NCI-H2107 treated with DMSO at 0.1 percent for 48 hours (cell line): ENCODE results near the gene CAVIN1.
A peak's percentile ranks its signal among the peaks of the same experiment; 100 is the strongest.
"Not testable (repeated sequence)": the region's sequence is repeated elsewhere in the genome, so short reads cannot be mapped to it uniquely, and the experiment has no call there.

Experiments used
- DNase-seq: peaks from one replicate; lab custom pipeline; 2025; ENCODE audit not compliant: unreplicated experiment; lab: John Stamatoyannopoulos, UW

The CAVIN1 gene

DNA sequence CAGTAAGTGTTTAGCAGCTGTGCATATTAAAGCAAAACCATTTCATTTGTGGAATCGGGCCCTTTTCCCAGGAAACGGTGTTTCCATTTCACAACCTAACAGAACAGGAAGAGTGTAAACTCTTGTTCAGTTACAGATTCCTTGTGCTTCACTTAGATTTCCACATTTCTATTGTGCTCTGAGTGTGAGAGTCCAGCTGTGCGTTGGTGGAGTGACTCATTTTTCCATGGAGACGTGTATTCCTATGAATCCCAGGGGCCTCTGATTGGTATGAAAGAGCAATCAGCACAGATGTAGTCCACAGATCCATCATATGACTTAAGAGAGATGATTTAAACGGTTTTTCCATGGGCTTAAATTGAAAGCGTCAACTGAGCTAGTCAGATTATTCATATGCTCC, 13.3 kb upstream of the CAVIN1 start:
- DNase-seq = no peak

DNA sequence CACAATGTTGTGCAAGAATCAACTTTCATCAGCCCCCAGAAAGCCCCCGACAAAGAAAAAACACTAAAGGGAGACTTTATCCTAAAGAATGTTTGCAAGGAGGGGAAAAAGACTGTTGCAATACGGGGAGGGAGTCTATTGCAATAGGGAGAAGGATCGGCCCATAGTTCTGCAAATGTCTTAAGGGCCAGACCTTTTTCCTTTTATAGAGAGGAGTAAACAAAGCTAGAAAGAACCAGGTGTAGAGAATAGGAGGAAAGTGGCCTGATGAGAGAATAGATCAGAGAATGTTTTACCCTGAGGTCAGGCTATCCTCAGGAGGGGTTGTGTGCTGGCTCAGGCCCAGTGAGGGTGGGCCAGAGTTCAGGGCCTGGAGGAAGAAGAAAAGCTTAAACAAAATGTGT, 8.7 kb upstream of the CAVIN1 start:
- no peak for DNase-seq

DNA sequence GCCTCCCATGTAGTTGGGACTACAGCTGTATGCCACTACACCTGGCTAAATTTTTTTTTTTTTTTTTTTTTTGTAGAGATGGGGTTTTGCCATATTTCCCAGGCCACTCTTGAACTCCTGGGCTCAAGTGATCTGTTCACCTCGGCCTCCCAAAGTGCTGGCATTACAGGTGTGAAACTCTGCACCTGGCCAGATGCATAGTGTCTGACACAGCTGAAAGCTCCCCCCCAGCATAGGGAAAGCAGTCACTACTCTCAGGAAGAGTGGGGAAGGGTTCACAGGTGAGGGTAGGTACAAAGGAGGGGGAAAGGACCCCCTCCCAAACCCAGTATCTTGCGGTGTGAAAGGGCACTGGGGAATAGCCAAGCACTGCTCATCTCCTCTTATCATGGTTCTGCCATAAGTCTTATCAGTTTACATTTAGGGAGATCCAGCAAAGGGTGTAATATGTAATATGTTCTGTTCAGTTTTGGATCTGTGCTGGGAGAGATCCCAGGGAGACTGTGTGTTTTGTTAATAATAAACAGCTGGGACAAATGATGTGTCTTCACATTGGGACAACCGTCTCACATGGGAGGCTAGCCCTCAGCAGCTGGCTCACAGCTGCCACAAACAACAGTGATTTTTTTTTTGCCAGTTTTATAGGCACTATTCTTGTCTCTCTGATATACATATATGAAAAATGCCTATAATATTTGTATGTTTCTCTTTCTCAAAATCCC, 6.8 kb upstream of the CAVIN1 start:
- no peak for DNase-seq

DNA sequence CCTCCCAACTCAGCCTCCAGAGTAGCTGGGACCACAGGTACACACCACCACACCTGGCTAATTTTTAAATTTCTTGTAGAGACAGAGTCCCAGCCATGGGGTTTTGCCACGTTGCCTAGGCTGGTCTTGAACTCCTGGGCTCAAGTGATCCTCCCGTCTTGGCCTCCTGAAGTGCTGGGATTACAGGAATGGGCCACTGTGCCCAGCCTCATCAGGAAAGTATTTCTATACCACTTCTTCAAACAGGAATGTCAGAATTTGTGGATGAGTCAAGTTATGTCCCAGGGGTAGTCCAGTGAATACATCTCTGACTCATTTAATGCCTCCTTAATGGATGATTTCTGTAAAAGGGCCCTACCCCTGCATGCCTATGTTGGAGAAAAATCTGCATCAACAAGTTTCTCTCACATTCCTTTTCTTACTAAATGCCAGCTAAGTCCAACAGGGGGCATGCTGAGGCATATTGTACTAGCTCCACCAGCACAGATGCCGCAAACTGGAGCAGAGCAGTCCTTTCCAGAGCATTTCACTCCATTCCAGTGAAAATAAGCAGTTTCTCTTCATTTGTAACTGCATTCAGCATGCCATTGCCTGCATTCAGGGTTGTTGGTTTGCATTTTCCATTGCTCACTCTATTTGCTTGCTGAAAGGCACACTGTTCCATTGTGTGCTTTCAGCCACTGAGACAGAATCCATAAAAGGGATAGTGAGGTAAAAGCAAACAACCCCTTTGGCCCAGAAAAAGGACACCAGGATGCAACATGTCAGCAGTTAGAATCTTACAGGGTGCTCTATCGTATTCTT, 5.3 kb upstream of the CAVIN1 start:
- peak; percentile 30 for DNase-seq

DNA sequence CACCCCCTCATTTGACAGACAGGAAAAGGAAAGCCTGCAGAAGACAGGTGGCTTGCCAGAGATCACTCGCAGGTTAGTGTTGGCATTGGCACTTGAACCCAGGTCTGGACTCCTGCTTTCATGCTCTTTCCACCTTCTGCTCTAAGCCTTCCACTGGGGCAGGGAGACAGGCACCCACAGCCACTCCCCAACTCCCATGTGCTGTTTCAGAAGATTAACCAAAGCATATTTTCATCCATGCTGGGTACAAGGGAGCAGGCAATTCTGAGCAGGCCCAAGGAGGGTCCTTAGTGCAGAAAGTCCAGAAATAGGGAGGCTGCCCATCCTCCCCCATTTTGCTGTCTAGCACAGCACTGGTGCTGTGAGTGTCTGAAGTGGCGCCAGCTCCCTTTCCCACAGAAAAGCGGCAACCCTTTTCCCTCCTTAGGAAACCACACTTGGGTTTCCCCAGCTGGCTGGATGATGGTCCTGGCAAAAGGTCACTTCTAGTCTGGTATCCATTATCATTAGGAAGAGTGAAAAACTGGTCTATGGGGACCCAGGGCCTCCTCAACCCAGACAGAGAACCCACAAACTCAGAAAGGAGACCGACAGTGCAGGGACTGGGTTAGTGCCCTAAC, 2.0 kb upstream of the CAVIN1 start:
- no peak for DNase-seq

DNA sequence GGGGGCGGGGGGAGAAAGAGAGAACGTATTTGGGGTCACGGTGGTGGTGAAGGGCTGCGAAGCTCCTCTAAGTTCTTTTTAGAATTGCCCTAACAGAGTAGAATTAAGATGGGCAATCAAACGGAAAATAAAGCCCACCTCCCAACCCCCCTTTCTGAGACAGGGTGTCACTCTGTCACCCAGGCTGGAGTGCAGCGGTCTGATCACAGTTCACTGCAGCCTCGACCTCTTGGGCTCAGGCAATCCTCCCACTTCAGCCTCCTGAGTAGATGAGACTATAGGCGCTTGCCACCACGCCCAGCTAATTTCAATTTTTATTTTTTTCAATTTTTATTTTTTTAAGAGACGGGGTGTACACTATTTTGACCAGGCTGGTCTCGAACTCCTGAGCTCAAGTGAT, 710 bp upstream of the CAVIN1 start:
- no peak for DNase-seq

DNA sequence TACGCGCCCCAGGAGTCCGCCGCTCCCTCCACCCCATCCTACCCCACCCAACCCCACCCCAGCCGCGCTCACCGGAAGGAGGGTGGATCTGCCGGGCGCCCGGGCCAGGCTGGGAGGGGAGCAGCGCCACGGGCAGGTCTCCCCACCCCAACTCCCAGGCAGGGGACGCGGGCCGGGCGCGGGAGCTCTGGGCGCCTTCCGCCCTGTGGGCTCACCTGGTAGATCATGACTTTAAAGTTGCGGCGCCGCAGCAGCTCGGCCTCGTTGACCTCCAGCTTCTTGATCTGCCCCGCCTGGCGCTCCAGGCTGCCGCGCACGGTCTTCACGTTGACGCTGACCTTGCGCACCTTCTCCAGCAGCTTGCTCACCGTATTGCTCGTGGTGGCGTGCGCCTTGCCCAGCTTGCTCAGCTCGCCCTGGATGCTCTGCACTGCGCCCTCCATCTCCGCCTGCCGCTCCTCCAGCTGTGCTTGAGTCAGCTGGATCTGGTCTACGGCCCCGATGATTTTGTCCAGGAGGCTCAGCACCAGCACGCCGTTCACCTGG, 571 bp downstream of the CAVIN1 start:
- no peak for DNase-seq

DNA sequence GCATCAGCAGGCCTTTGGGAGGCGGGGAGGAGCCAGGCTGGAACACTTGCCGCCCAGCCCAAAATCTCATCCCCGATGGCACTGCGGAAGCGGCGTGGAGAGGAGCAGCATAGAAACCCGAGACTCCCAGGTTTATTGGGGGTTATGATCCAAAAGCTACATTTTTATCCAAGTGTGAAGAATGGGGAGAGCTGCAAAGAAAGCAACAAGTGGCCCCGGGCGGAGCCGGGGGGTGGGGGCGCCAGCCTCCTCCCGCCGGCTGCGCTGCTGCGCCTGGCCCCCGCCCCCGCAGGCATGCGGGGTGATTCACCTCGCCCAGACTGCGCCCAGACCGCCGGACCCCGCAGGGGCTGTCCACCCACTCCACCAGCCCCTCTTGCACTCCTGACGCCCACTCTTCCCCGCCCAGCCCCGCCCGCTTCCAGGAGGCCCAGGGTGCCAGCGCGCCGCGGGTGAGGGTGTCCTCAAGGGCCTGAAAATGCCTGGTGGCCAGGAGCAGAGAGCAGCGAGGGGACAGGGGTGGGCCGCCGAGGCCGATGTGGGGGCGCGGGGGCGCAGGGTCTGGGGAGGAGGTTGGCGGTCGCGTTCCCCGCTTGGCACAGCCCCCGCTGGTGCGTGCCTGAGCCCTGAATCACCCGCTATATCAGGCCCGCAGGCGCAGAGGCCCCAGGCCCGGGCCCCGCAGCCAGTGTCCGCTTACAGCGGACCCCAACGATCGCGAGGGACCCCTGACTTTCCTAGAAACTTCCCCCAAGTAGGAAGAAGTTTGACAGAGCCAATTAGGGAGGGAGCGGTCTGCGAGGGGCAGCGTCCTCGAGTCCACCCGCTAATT, 1.3 kb downstream of the CAVIN1 start:
- no peak for DNase-seq

DNA sequence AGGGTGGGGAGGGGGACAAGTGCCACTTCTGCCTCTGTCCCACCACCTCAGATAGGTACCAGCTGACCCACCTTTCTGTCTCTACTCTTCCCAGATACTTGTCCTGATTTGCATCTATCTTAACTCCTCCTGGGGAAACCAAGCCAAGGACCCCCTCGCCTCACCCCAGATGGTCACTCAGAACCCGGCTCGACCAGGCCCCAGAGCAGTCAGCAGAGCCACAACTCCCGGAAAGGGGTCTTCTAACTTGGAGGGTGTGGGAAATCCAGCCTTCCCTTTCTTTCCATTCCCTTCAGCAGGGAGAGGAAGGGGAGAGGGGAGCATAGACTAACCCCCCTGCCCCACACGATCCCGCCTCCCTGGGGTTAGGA, 1.9 kb downstream of the CAVIN1 start:
- DNase-seq = no peak

DNA sequence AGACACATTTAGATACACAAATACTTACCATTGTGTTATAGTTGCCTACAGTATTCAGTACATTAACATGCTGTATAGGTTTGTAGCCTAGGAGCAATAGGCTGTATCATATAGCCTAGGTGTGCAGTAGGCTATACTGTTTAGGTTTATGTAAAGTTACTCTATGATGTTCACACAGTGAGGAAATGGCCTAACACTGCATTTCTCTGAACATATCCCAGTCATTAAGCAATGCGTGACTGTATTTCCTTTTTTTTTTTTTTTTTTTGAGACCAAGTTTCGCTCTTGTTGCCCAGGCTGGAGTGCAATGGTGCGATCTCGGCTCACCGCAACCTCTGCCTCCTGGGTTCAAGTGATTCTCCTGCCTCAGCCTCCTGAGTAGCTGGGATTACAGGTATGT, 5.1 kb downstream of the CAVIN1 start:
- DNase-seq = not testable (repeated sequence)

DNA sequence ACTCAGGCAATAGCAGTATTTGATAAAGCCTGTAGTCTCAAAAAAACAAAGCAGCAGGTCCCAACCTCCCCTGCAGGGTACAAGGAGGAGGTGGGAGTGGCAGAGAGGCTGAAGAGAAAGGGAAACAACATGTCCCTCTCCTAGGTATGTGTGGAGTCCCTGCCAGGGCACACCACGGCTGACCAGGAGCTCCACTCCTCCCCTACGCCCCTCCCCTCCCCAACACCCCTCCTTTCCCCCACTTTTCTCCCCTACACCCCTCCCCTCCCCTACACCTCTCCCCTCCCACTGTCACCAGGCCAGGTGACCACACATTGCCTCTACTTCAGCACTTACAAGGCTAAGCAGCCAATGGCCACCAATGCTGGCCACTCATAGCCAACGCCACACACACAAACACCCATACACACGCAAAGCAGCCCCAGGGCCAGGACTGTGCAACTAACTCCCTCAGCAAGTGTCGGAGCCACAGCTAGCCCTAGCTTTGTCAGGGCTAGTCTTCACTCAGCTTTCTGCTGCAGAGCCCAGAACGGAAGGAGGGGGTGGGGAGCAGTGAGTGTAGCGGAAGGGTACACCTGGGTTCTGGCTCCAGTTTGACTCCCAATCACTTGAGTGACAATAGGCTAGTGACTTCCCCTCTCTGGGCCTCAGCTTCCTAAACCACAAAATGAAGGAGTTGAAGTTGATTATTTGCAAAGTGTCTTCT, 8.2 kb downstream of the CAVIN1 start:
- DNase-seq = peak; percentile 33

DNA sequence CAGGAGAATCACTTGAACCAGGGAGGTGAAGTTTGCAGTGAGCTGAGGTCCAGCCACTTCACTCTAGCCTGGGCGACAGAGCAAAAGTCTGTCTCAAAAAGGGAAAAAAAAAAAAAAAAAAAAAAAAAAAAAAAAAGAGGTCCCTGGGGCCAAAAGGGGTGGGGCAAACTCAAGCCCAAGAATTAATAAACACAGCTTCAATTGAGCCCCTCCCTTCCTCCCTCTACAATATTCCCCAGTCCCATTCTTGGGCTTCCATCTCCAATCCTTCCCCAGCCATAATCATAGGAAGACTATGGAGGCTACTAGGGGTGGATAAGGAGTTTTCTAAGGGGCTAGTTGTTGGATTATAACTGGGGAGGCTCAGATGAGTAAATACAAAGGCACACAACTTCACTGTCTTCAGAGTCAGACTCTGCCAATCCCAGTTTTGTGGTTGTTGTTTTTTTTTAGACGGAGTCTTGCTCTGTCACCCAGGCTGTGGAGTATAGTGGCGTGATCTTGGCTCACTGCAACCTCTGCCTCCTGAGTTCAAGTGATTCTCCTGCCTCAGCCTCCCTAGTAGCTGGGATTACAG, 9.5 kb downstream of the CAVIN1 start:
- no peak for DNase-seq

DNA sequence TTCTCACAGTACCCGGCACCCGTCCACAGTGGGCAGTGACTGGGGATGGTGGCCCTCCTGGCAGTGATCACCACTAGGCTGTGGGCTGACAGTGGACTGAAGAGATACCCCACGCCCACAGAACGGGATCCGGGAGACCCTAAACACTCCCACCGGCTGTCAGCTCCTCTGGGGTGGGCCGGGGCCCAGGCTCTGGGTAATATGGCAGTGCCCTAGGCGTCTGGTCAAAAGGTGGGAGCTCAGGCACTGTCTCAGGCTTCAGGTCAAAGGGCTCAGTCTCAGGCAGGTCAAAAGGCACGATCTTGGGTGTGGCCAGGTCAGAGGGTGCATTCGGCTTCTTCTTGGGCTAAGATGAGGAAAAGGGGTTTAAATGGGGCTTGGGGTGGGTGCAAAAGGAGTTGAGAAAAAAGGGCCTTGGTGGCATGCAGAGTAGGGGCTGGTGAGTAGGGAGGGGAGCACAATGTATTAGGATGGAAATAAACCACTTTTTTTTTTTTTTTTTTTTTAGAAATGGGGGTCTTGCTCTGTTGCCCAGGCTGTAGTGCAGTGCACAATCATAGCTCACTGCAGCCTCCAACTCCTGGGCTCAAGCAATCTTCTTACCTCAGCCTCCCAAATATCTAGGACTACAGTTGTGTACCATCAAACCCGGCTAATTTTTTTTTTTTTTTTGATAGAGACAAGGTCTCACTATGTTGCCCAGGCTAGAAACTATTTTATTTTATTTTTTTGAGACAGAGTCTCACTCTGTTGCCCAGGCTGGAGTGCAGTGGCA, 11.0 kb downstream of the CAVIN1 start:
- no peak for DNase-seq

DNA sequence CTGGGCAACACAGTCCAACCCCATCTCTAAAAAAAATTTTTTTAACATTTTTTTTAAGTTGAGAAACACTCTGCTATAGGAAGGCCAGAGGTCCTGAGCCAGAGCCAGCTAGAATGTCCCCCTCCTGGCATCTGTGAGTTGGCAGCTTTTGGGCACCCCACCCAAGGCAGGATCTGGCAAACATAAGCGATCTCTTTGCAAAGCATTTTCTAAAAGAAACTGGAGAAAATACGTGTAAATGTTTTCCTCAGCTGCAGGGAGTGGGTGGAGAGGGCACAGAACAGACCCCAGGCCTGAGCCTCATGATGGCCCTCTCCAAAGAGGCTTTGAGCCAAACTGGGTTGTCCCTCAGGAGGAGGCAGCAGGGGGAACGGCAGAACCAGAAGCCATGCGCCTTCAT, 11.7 kb downstream of the CAVIN1 start:
- no peak for DNase-seq

DNA sequence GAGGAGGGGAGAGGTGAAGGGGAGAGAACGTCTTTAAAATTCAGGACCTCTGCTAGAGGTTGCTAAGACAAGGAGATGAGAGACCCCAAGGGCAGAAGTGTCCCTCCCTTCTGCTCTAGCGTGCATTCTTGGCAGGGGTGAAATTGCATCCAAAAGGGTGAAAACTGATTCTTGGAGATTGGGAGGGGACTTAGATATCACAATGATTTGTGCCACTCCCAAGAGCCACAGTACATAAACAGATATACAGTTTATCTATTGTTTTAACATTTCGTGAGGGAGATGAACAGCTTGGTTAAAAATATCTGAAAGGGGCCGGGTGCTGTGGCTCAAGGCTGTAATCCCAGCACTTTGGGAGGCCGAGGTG, 12.8 kb downstream of the CAVIN1 start:
- no peak for DNase-seq

DNA sequence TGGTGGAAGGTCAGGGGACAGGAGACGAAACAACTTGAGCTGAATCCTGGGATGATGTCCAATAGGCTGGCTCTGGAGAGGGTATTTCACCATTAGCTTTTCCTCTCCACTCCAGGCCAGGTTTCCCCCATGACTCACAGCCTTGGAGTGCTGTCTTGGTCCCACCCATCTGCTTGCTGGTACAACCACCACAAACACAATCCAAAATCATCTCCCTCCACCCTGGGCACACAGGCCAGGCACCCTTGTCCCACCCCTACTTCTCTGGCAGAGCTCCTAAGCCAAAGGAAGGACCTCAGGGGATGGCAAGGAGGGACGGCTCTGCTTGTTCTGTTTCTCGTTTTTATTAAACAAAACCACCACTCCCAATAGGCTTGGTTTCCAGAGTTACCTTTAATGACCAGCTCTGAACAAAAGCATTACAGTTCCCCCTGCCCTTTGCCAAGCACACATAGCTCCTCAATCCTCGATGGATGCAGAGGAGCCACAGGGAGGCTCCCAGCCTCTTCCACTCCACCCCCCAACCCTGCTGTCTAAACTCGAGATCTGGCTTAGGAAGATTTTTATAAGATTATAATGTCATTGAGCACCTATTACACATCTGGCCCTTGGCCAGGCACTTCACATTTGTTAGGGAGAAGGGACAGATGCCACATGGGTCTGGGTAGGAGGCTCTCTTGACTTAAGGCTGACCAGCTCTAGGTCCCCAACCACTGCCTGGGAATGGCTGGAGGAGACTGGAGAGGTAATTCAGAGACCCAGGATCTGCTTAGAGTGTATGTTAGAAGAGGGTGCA, 13.3 kb downstream of the CAVIN1 start:
- DNase-seq = no peak

DNA sequence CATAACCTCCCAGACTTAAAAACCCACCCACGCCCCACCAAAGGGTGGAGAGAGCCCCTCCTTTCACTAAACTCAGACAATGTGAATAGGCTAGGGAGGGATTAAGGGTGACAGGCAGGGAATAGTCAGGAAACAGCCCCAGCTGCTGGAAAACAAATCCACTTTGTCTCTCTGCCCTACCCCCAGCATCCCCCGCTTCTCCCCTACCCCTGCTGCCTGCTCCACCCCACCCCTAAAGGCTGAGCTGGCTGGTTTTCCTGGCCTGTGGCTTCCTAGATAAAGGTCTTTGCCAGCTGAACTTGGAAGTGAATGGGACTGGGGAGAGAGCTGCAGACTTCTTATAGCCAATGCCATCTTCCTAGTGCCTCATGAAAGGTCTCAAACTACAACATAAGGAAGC, 15.0 kb downstream of the CAVIN1 start:
- DNase-seq = no peak

DNA sequence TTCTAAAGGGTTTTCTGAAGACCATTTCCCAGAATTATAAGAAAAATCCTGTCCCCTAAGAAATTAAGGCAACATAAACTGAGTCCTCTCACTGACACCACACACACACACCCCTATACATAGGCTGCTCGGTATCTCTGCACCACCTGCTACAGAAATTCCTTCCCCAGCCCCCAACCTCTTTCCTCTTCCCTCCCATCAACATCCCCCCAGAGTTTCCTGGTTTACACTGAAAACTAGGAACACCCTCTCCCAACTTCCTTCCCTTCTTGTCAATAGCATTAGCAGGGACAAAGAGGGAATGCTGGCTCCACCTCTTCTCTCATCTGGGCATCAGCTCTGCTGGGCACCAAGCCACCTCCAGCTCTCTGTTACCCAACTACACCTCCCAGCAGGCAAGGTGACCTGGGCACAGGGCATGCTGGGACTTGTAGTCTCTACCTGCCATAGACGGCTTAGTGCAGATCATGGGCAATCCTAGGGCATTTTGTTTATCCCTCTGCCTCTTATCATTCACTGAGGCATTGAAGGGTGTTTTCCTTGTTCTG, 15.7 kb downstream of the CAVIN1 start:
- peak; percentile 84 for DNase-seq
